ENCODE results near the gene PXYLP1. TPM values are rescaled to one million over a fixed set of nuclear protein-coding genes. Genes with fewer than 3 reads are reported as not detected.

PXYLP1 gene
- polyA plus RNA-seq, 1 donor from 2014 or later: 109 TPM

DNA sequence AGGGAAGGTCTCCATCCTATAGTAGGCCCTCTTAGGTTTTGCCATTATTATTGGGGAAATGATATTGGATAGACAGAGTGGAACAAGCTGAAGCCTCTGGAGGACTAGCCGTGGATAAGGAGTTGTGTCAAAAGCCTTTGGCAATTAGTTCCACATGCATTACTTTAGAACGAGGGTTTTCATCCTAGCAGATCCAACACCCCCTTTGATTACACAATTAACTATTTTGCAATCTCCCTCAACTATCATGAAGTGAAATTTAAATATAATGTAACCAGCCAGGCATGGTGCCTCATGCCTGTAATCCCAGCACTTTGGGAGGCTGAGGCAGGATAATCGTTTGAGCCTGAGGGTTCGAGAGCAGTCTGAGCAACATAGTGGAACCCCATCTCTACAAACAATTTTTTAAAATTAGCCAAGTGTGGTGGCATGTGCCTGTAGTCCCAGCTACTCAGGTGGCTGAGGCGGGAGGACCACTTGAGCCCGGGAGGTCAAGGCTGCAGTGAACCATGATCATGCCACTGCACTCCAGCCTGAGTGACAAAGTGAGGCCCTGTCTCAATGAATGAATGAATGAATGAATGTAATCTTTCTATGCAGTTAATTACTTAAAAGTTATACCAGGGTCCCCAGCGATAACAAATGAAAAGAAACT, 56.8 kb downstream of the PXYLP1 start:
- Histone ChIP-seq H3F3A (ENCODE audit: insufficient read depth, low read length, poor library complexity, severe bottlenecking) (no peaks in the 10 kb centered on the region), H4K20me1 (ENCODE audit: insufficient read depth) (no peaks in the 10 kb centered on the region), H3K27ac (ENCODE audit: low read length) (no peak overlapping the region), H2AFZ (ENCODE audit: low read depth, low read length) (no peak overlapping the region), H3K9ac (ENCODE audit: low read length) (no peak overlapping the region), H3K4me3 (ENCODE audit: low read length) (no peak overlapping the region), H3K4me2 (ENCODE audit: low read length) (no peak overlapping the region), H3K9me2 (ENCODE audit: insufficient read depth, low read length) (no peaks in the 10 kb centered on the region), H3K36me3 (ENCODE audit: insufficient read depth, low read length) (no peaks in the 10 kb centered on the region), H3K27me3 (ENCODE audit: insufficient read depth, low read depth, low read length) (no peaks in the 10 kb centered on the region), H3K9me3 (ENCODE audit: low read length) (no peaks in the 10 kb centered on the region), H3K79me2 (replicated peaks; ENCODE audit: insufficient read depth, low read length) (no peaks in the 10 kb centered on the region)
- TF ChIP-seq, protein P1, sequence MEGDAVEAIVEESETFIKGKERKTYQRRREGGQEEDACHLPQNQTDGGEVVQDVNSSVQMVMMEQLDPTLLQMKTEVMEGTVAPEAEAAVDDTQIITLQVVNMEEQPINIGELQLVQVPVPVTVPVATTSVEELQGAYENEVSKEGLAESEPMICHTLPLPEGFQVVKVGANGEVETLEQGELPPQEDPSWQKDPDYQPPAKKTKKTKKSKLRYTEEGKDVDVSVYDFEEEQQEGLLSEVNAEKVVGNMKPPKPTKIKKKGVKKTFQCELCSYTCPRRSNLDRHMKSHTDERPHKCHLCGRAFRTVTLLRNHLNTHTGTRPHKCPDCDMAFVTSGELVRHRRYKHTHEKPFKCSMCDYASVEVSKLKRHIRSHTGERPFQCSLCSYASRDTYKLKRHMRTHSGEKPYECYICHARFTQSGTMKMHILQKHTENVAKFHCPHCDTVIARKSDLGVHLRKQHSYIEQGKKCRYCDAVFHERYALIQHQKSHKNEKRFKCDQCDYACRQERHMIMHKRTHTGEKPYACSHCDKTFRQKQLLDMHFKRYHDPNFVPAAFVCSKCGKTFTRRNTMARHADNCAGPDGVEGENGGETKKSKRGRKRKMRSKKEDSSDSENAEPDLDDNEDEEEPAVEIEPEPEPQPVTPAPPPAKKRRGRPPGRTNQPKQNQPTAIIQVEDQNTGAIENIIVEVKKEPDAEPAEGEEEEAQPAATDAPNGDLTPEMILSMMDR (IDR thresholded peaks at IDR 0.05; ENCODE audit: poor library complexity, severe bottlenecking): no peak
- TF ChIP-seq EZH2 (IDR thresholded peaks at IDR 0.05; ENCODE audit: borderline replicate concordance, insufficient read depth, low read length, poor library complexity, severe bottlenecking) (no peak), RAD21 (conservative IDR thresholded peaks at IDR 0.05) (no peak), POLR2AphosphoS5 (IDR thresholded peaks at IDR 0.05) (no peak)

DNA sequence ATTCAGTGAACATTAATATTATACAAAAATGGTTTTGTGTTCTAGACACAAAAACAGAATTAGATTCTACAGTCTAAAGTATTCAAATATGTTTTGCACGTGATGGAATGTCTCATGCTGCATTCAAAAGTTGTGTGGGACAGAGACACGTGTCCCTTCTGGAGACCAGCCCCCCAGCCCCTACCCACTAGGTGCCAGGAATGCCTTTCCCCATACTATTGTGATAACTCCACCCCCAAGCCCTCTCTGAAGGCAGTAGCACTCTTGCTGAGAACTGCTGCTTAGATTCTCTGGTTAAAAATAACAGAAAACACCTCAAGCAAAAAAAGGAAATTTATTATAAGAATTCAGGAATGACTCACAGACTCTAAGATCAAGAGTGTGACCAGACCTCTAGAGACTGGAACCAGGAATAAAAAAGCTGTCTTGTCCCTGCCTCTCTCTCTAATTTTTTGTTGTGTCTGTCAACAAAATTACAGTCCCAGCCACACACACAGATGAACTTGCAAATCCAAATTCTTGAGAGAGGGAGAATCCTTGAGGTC, 57.7 kb downstream of the PXYLP1 start:
- H4K20me1 ChIP-seq (ENCODE audit: insufficient read depth): no peaks in the 10 kb centered on the region
- no peaks in the 10 kb centered on the region for H3F3A ChIP-seq (ENCODE audit: insufficient read depth, low read length, poor library complexity, severe bottlenecking)
- TF ChIP-seq RAD21 (conservative IDR thresholded peaks at IDR 0.05) (no peak), MXI1 (conservative IDR thresholded peaks at IDR 0.05; ENCODE audit: poor library complexity, severe bottlenecking) (no peak), EP300 (conservative IDR thresholded peaks at IDR 0.05; ENCODE audit: poor library complexity, severe bottlenecking) (no peak)
- TF ChIP-seq, protein P1 (IDR thresholded peaks at IDR 0.05; ENCODE audit: poor library complexity, severe bottlenecking): no peak
- H3K27ac ChIP-seq (ENCODE audit: low read length): no peak overlapping the region
- no peak overlapping the region for H2AFZ ChIP-seq (ENCODE audit: low read depth, low read length)
- no peaks in the 10 kb centered on the region for H3K27me3 ChIP-seq (ENCODE audit: insufficient read depth, low read depth, low read length)
- no peak overlapping the region for H3K4me2 ChIP-seq (ENCODE audit: low read length)
- no peak overlapping the region for H3K4me3 ChIP-seq (ENCODE audit: low read length)
- no peak overlapping the region for H3K9ac ChIP-seq (ENCODE audit: low read length)
- H3K79me2 ChIP-seq (replicated peaks; ENCODE audit: insufficient read depth, low read length): no peaks in the 10 kb centered on the region
- no peaks in the 10 kb centered on the region for H3K9me2 ChIP-seq (ENCODE audit: insufficient read depth, low read length)
- no peaks in the 10 kb centered on the region for H3K36me3 ChIP-seq (ENCODE audit: insufficient read depth, low read length)
- H3K9me3 ChIP-seq (ENCODE audit: low read length): no peaks in the 10 kb centered on the region

DNA sequence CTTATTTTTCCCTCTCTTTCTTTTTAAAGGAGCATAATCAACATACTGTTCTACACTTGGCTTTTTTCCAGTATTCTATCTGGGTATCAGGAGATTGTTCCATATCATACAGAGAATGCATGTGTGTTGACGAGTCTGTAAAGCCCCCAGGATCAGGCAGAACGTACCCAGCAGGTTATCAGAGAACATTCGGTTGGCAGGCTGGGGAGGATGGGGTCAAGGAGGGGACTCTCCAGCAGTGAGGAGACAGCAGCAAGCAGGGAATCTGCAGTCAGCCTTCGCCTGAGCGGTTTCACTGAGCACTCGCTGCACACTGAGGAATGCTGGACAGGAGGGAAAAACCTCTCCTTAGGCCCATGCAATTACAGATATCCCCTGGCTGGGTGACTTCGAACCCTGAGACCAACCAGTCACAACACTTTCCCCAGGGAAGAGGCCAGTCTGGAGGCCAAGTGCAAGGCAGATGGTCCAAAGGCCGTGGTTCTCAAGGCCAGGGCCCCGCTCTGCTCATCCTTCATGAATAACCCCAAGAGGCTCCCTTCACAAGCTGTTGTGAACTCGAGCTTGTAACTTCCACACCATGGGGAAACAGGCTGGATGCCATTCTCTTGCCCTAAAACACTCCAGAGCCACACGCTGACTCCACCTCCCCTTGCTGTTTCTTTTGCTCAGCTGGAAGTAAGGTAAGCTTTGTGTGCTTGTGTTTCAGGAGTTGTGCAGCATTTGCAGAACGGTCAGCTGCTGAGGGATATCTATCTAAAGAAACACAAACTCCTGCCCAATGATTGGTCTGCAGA, 60.1 kb downstream of the PXYLP1 start:
- Histone ChIP-seq H3K27me3 (ENCODE audit: insufficient read depth, low read depth, low read length) (no peaks in the 10 kb centered on the region), H3K4me2 (ENCODE audit: low read length) (no peak overlapping the region), H3K4me3 (ENCODE audit: low read length) (no peak overlapping the region), H3K79me2 (replicated peaks; ENCODE audit: insufficient read depth, low read length) (no peaks in the 10 kb centered on the region), H3K36me3 (ENCODE audit: insufficient read depth, low read length) (no peaks in the 10 kb centered on the region), H2AFZ (ENCODE audit: low read depth, low read length) (no peak overlapping the region), H3F3A (ENCODE audit: insufficient read depth, low read length, poor library complexity, severe bottlenecking) (no peaks in the 10 kb centered on the region), H4K20me1 (ENCODE audit: insufficient read depth) (no peaks in the 10 kb centered on the region), H3K9ac (ENCODE audit: low read length) (no peak overlapping the region), H3K9me2 (ENCODE audit: insufficient read depth, low read length) (no peaks in the 10 kb centered on the region), H3K27ac (ENCODE audit: low read length) (no peak overlapping the region), H3K9me3 (ENCODE audit: low read length) (no peaks in the 10 kb centered on the region)
- TF ChIP-seq, protein P1 (IDR thresholded peaks at IDR 0.05; ENCODE audit: poor library complexity, severe bottlenecking): no peak
- TF ChIP-seq EP300 (conservative IDR thresholded peaks at IDR 0.05; ENCODE audit: poor library complexity, severe bottlenecking) (no peak), SMC3 (conservative IDR thresholded peaks at IDR 0.05; ENCODE audit: poor library complexity) (no peak), MXI1 (conservative IDR thresholded peaks at IDR 0.05; ENCODE audit: poor library complexity, severe bottlenecking) (no peak), TAF1 (IDR thresholded peaks at IDR 0.05; ENCODE audit: low read depth) (no peak), EZH2 (IDR thresholded peaks at IDR 0.05; ENCODE audit: borderline replicate concordance, insufficient read depth, low read length, poor library complexity, severe bottlenecking) (no peak), RAD21 (conservative IDR thresholded peaks at IDR 0.05) (no peak), POLR2AphosphoS5 (IDR thresholded peaks at IDR 0.05) (no peak)
- TF ChIP-seq, protein P2, sequence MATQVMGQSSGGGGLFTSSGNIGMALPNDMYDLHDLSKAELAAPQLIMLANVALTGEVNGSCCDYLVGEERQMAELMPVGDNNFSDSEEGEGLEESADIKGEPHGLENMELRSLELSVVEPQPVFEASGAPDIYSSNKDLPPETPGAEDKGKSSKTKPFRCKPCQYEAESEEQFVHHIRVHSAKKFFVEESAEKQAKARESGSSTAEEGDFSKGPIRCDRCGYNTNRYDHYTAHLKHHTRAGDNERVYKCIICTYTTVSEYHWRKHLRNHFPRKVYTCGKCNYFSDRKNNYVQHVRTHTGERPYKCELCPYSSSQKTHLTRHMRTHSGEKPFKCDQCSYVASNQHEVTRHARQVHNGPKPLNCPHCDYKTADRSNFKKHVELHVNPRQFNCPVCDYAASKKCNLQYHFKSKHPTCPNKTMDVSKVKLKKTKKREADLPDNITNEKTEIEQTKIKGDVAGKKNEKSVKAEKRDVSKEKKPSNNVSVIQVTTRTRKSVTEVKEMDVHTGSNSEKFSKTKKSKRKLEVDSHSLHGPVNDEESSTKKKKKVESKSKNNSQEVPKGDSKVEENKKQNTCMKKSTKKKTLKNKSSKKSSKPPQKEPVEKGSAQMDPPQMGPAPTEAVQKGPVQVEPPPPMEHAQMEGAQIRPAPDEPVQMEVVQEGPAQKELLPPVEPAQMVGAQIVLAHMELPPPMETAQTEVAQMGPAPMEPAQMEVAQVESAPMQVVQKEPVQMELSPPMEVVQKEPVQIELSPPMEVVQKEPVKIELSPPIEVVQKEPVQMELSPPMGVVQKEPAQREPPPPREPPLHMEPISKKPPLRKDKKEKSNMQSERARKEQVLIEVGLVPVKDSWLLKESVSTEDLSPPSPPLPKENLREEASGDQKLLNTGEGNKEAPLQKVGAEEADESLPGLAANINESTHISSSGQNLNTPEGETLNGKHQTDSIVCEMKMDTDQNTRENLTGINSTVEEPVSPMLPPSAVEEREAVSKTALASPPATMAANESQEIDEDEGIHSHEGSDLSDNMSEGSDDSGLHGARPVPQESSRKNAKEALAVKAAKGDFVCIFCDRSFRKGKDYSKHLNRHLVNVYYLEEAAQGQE (IDR thresholded peaks at IDR 0.05; ENCODE audit: borderline replicate concordance): no peak

Measured in neural cell (in vitro differentiated cells).